C4-2B (cell line): Measurements from ENCODE around the gene HSPA9.

ENCODE experiments used
- H3K27ac ChIP-seq: fragments of 450-650 bp; 2 replicates; pipeline ENCODE4 v1.5.1; 2017
- ZFX ChIP-seq: fragments of 450-650 bp; IDR thresholded peaks from 2 replicates; pipeline ENCODE4 v1.6.1; 2017
- TF ChIP-seq, protein P1 (sequence below): fragments of 450-650 bp; conservative IDR thresholded peaks from 2 replicates; pipeline ENCODE4 v1.5.1; 2017; ENCODE audit warnings: mild to moderate bottlenecking

HSPA9 gene

DNA sequence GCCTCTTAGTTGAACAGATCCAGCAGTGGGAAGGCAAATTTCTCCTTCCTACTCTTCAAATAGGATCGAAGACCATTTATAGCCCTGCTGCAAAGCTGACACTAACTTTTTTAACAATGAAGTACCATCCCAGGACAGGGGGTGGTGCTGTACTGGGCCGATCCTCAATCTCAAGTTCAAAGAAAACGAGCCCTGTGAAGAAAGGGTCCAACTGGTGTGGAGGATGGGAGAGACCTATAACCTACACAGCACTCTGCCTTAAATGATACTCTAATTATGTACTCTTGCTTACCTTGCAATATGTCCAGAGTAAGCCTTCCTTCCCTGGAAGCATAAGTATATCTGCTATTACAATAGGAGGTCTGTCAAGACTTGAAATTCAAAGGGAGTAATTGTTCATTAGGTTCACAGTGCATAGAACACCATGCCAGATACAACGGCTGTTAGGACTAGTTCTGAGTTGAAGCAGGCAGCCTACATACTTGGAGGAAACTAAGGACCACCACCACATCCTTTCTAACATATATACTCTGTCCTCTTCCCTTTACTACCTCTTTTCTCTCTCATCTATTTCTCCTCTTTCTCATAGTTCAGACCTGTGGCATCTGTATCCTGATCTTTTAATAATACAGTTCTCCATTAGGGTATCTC, 38.4 kb downstream of the HSPA9 start:
- no peak overlapping the region for H3K27ac ChIP-seq
- TF ChIP-seq, protein P1, sequence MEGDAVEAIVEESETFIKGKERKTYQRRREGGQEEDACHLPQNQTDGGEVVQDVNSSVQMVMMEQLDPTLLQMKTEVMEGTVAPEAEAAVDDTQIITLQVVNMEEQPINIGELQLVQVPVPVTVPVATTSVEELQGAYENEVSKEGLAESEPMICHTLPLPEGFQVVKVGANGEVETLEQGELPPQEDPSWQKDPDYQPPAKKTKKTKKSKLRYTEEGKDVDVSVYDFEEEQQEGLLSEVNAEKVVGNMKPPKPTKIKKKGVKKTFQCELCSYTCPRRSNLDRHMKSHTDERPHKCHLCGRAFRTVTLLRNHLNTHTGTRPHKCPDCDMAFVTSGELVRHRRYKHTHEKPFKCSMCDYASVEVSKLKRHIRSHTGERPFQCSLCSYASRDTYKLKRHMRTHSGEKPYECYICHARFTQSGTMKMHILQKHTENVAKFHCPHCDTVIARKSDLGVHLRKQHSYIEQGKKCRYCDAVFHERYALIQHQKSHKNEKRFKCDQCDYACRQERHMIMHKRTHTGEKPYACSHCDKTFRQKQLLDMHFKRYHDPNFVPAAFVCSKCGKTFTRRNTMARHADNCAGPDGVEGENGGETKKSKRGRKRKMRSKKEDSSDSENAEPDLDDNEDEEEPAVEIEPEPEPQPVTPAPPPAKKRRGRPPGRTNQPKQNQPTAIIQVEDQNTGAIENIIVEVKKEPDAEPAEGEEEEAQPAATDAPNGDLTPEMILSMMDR: peak; percentile 48
- no peak for TF ChIP-seq ZFX

DNA sequence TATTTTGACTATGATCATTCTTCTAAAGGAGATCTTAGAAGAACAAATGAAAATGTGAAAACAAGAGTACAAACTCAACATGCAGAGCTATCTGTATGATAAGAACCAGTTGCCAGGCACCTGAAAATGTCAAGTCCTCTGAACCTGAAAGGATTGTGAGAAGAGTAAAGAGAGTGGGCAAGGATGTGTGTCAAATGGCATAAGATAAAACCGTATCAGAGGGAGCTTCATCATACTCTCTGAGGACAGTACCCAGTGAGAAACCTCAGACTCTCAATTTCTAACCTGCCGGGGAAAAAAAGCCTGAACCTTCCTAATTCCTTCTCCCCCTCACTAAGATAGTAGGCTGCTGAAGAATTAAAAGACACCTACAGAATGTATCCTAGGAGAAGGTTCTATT, 39.0 kb downstream of the HSPA9 start:
- H3K27ac ChIP-seq: no peak overlapping the region
- TF ChIP-seq, protein P1: no peak
- TF ChIP-seq ZFX: no peak

- TF ChIP-seq, protein P1: no peak
- no peak for TF ChIP-seq ZFX
- no peak overlapping the region for H3K27ac ChIP-seq
Measured at GRCh38 chr5:138533973-138534941, 40.9 kb downstream of the HSPA9 start.

DNA sequence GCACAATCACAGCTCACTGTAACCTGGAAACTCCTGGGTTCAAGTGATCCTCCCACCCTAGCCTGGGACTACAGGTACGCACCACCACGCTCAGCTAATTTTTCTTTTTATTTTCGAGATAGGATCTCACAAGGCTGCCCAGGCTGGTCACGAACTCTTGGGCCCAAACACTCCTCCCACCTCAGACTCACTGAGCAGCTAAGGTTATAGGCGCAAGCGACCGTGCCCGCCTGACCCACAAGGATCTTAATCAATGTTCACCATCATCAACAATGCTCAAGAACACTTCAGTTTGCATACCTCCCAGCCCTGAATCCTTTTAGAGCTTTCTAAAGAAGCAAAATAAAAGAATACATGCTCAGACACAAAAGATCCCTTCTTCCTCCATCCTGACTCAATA, 45.4 kb downstream of the HSPA9 start:
- TF ChIP-seq, protein P1: no peak
- no peak for TF ChIP-seq ZFX
- peak overlapping the region; percentile 34 for H3K27ac ChIP-seq

DNA sequence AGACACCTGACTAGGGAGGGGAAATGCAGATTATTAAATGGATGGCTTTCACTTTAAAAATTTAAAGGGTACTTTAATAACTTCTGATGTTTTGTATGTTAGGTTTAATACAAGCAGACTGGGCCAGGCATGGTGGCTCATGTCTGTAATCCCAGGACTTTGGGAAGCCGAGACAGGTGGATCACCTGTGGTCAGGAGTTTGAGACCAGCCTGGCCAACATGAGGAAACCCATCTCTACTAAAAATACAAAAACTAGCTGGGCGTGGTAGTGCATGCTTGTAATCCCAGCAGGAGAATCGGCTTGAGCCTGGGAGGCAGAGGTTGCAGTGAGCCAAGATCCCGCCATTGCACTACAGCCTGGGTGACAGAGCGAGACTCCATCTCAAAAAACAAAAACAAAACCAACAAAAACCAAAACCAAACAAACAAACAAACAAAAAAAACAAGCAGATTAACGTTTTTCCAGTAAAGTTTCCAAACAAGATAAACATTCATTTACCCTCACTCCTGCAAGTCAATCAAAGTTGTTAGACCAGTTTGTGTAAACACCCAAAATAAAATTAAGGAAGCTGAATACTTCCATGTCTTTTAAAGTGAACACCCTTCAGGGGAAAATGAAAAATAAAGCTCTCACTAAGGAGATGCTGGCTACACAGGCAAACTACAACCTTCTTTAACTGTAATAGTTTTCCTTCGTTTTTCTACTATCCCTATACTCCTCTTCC, 46.3 kb downstream of the HSPA9 start:
- TF ChIP-seq, protein P1: no peak
- no peak for TF ChIP-seq ZFX
- peak overlapping the region; percentile 41 for H3K27ac ChIP-seq

DNA sequence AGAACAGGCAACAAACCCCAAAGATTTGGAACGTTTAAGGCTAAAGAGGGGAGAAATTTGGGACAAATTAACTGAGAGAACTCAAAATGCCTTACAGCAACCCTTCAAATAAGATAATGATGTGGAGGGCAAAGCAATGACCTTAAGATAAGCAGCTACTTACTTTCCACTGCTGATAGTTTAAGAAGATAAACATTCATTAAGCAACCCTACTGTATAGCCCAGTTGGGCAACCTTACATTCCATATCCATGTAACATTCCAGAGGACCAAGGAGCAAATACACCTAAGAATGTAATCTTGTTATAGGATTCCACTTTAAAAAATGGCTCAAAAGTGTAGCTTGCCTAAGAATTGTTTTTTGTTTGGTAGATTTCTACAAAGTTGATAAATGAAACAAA, 47.0 kb downstream of the HSPA9 start:
- TF ChIP-seq, protein P1: no peak
- no peak for TF ChIP-seq ZFX
- no peak overlapping the region for H3K27ac ChIP-seq
